Testis (tissue), 3 donors: ENCODE results near the gene ADAM8. TPM values are rescaled to one million over a fixed set of nuclear protein-coding genes. Genes with fewer than 3 reads are reported as not detected.
"Not testable (repeated sequence)": the region's sequence is repeated elsewhere in the genome, so short reads cannot be mapped to it uniquely, and the experiment has no call there.

Source experiments
- DNase-seq: peaks from one replicate; pipeline ENCODE4 v3.0.0-alpha.2; 2019
- H3K27ac ChIP-seq, 2 donors: fragments of 200-600 bp; sonication (generic); one replicate each; pipeline ENCODE4 v1.5.1; 2019
- H3K27me3 ChIP-seq: fragments of 200-600 bp; sonication (generic); one replicate; pipeline ENCODE4 v1.5.1; 2019
- H3K36me3 ChIP-seq: fragments of 200-600 bp; sonication (generic); one replicate; pipeline ENCODE4 v1.5.1; 2017; ENCODE audit warnings: low read depth; ENCODE audit errors: missing control alignments
- H3K4me1 ChIP-seq: fragments of 200-600 bp; sonication (generic); one replicate; pipeline ENCODE4 v1.5.1; 2019
- H3K4me3 ChIP-seq, 2 donors: fragments of 200-600 bp; sonication (generic); one replicate each; pipeline ENCODE4 v1.5.1; 2017 to 2019
- H3K9me3 ChIP-seq: fragments of 200-600 bp; sonication (generic); one replicate; pipeline ENCODE4 v1.5.1; 2017
- CTCF ChIP-seq, 3 experiments: fragments of 450-650 bp in 2 of 3; fragments of 200-600 bp in 1 of 3; sonication (generic) in 1 of 3; IDR thresholded peaks; one replicate each; pipeline ENCODE4 v1.5.1; 2016 to 2019; ENCODE audit warnings: antibody characterized with exemption in 3 of 3, mild to moderate bottlenecking in 2 of 3, moderate library complexity in 1 of 3
- POLR2A ChIP-seq: fragments of 450-650 bp; IDR thresholded peaks from one replicate; pipeline ENCODE4 v1.6.1; 2017; ENCODE audit warnings: antibody characterized with exemption, mild to moderate bottlenecking, moderate library complexity
- WGBS, 2 donors: methylation state at CpG; one replicate each; pipeline ENCODE4 v1.1.5; 2018; 5-methylcytosine and 5-hydroxymethylcytosine counted together
- intact Hi-C: fragments of 100-400 bp; cut with DNase I; formaldehyde crosslinking; loops from one replicate; pipeline ENCODE4 v1.15.1; 2023; ENCODE audit warnings: low total_unique reads
- polyA plus RNA-seq: library from polyadenylated mRNA; stranded (reverse); fragments of 350-450 nt; fragmentation: Illumina TruSeq; extraction: RNeasy Lipid Tissue Mini Kit (QIAGEN cat#74804); gene quantifications from one replicate; pipeline ENCODE4 v1.2.3, GENCODE V29; 2014; ENCODE audit warnings: low read depth, low replicate concordance; ENCODE audit not compliant: insufficient read depth
- total RNA-seq, 2 donors: library from RNA; depleted of rRNA; stranded (reverse); fragments of >200 nt; gene quantifications; one replicate each; pipeline ENCODE4 v1.2.3, GENCODE V29; 2016

ADAM8 gene
- total and polyA plus RNA-seq, 3 donors from 2014 or later: 3.5 to 14.6 (median 12.8) TPM

GRCh38 chr10:133269367-133269766 lies 7.3 kb downstream of the ADAM8 start:
- DNase-seq: no peak
- intact Hi-C loops: no loop called here
- no peaks in the 10 kb centered on the region for H3K9me3 ChIP-seq
- 96% methylated on average over 16 of the region's 26 CpGs; no CpG with 5 or more reads in 1 of the 2 donors for WGBS, 2 donors
- no peak for TF ChIP-seq CTCF (IDR thresholded peaks at IDR 0.05)
- no peak for TF ChIP-seq POLR2A
- H3K36me3 ChIP-seq: no peaks in the 10 kb centered on the region
- no peak overlapping the region for H3K27ac ChIP-seq
- no peak overlapping the region for H3K4me3 ChIP-seq
- no peaks in the 10 kb centered on the region for H3K4me1 ChIP-seq
- no peaks in the 10 kb centered on the region for H3K27me3 ChIP-seq

GRCh38 chr10:133268532-133268931 lies 8.1 kb downstream of the ADAM8 start:
- no peak overlapping the region for H3K27ac ChIP-seq
- no peaks in the 10 kb centered on the region for H3K36me3 ChIP-seq
- no peak overlapping the region for H3K4me3 ChIP-seq
- no peaks in the 10 kb centered on the region for H3K27me3 ChIP-seq
- 96% methylated on average over 12 to 22 of the region's 22 CpGs for WGBS, 2 donors
- H3K9me3 ChIP-seq: no peaks in the 10 kb centered on the region
- H3K4me1 ChIP-seq: no peaks in the 10 kb centered on the region
- DNase-seq: no peak
- intact Hi-C loops: no loop called here
- TF ChIP-seq CTCF (IDR thresholded peaks at IDR 0.05) (no peak), POLR2A (no peak)

- Histone ChIP-seq H3K4me3 (no peak overlapping the region), H3K27ac (no peak overlapping the region), H3K27me3 (no peaks in the 10 kb centered on the region), H3K4me1 (no peaks in the 10 kb centered on the region), H3K9me3 (no peaks in the 10 kb centered on the region), H3K36me3 (no peaks in the 10 kb centered on the region)
- TF ChIP-seq POLR2A: no peak
- no peak for TF ChIP-seq CTCF (IDR thresholded peaks at IDR 0.05)
- 91 to 96% methylated on average over 12 to 22 of the region's 22 CpGs for WGBS, 2 donors
- no peak for DNase-seq
- intact Hi-C loops: no loop called here
Measured at GRCh38 chr10:133267829-133268228, 8.8 kb downstream of the ADAM8 start.

GRCh38 chr10:133267293-133267692 lies 9.4 kb downstream of the ADAM8 start:
- H3K27ac ChIP-seq: no peak overlapping the region
- H3K27me3 ChIP-seq: no peaks in the 10 kb centered on the region
- H3K4me3 ChIP-seq: no peak overlapping the region
- H3K4me1 ChIP-seq: no peaks in the 10 kb centered on the region
- intact Hi-C loops: no loop called here
- DNase-seq: no peak
- H3K9me3 ChIP-seq: no peaks in the 10 kb centered on the region
- no peaks in the 10 kb centered on the region for H3K36me3 ChIP-seq
- TF ChIP-seq CTCF (IDR thresholded peaks at IDR 0.05) (no peak), POLR2A (no peak)
- 85 to 91% methylated on average over 8 to 14 of the region's 14 CpGs for WGBS, 2 donors

- TF ChIP-seq POLR2A (no peak), CTCF (IDR thresholded peaks at IDR 0.05) (no peak)
Measured at GRCh38 chr10:133266056-133266795, 10.4 kb downstream of the ADAM8 start.

GRCh38 chr10:133265052-133265451 lies 11.6 kb downstream of the ADAM8 start:
- H3K36me3 ChIP-seq, H3K27me3 ChIP-seq, intact Hi-C loops, DNase-seq, H3K4me1 ChIP-seq, H3K4me3 ChIP-seq, H3K27ac ChIP-seq, H3K9me3 ChIP-seq: not testable (repeated sequence)
- 82 to 88% methylated on average over 9 to 10 of the region's 10 CpGs for WGBS, 2 donors

More at GRCh38 chr10:133266056-133266795, 10.4 kb downstream of the ADAM8 start:
- 90 to 91% methylated on average over 17 to 21 of the region's 21 CpGs for WGBS, 2 donors
- Histone ChIP-seq H3K4me3 (no peak overlapping the region), H3K36me3 (no peaks in the 10 kb centered on the region), H3K9me3 (no peaks in the 10 kb centered on the region), H3K4me1 (no peaks in the 10 kb centered on the region), H3K27me3 (no peaks in the 10 kb centered on the region), H3K27ac (no peak overlapping the region)
- intact Hi-C loops: no loop called here
- no peak for DNase-seq
